ENCODE results near the gene TCF4.

Gene TCF4

GRCh38 chr18:55251254-55251971 is 336.6 kb downstream of the TCF4 start:
- no peak for DNase-seq (ENCODE audit: low read depth)
- no peak for TF ChIP-seq CTCF (conservative IDR thresholded peaks at IDR 0.05; ENCODE audit: low read depth, low read length)
- no peak overlapping the region for H3K4me3 ChIP-seq (ENCODE audit: low read length)

- no peak for TF ChIP-seq CTCF (conservative IDR thresholded peaks at IDR 0.05; ENCODE audit: low read depth, low read length)
- H3K4me3 ChIP-seq (ENCODE audit: low read length): no peak overlapping the region
- DNase-seq (ENCODE audit: low read depth): no peak
Observed at GRCh38 chr18:55250768-55251173, 337.2 kb downstream of the TCF4 start.

GRCh38 chr18:55249550-55249949 is 338.4 kb downstream of the TCF4 start:
- no peak for DNase-seq (ENCODE audit: low read depth)
- no peak overlapping the region for H3K4me3 ChIP-seq (ENCODE audit: low read length)
- no peak for TF ChIP-seq CTCF (conservative IDR thresholded peaks at IDR 0.05; ENCODE audit: low read depth, low read length)

- TF ChIP-seq CTCF (conservative IDR thresholded peaks at IDR 0.05; ENCODE audit: low read depth, low read length): no peak
- DNase-seq (ENCODE audit: low read depth): no peak
- H3K4me3 ChIP-seq (ENCODE audit: low read length): no peak overlapping the region
Observed at GRCh38 chr18:55248495-55248894, 339.5 kb downstream of the TCF4 start.

- no peak overlapping the region for H3K4me3 ChIP-seq (ENCODE audit: low read length)
- TF ChIP-seq CTCF (conservative IDR thresholded peaks at IDR 0.05; ENCODE audit: low read depth, low read length): no peak
- no peak for DNase-seq (ENCODE audit: low read depth)
Observed at GRCh38 chr18:55247032-55247431, 341.0 kb downstream of the TCF4 start.

GRCh38 chr18:55246278-55246677 is 341.7 kb downstream of the TCF4 start:
- TF ChIP-seq CTCF (conservative IDR thresholded peaks at IDR 0.05; ENCODE audit: low read depth, low read length): no peak

GRCh38 chr18:55245211-55245614 is 342.8 kb downstream of the TCF4 start:
- TF ChIP-seq CTCF (conservative IDR thresholded peaks at IDR 0.05; ENCODE audit: low read depth, low read length): no peak
- H3K4me3 ChIP-seq (ENCODE audit: low read length): no peak overlapping the region
- DNase-seq (ENCODE audit: low read depth): no peak

More at GRCh38 chr18:55246278-55246677, 341.7 kb downstream of the TCF4 start:
- no peak for DNase-seq (ENCODE audit: low read depth)
- H3K4me3 ChIP-seq (ENCODE audit: low read length): no peak overlapping the region
